NCI-H748 (cell line): Measurements from ENCODE around the gene GPR153.

Experiments used
- DNase-seq: peaks from one replicate; lab custom pipeline; 2025; ENCODE audit not compliant: unreplicated experiment; lab: John Stamatoyannopoulos, UW

Gene GPR153

DNA sequence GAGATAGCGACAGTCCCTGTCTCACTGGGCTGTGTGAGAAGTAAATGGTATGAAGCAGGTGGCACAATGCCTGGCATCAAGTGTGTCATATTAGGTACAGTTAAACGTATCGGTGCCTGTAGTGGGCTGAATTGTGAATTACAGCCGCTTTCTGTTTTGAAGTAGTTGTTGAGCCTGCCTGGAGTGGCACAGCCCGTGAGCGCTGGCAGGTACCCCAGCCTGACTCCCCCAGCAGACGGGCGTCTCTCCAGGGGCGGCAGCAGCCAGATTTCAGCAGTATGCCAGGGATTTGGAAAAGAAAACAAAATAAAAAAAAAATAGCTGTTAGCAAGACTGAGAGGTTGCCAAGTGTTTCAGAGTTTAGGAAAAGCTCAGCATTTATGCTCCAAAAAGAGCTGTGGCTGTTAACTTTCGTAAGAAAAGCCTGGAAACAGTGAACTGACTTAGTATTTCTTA, 26.6 kb upstream of the GPR153 start:
- DNase-seq = no peak

DNA sequence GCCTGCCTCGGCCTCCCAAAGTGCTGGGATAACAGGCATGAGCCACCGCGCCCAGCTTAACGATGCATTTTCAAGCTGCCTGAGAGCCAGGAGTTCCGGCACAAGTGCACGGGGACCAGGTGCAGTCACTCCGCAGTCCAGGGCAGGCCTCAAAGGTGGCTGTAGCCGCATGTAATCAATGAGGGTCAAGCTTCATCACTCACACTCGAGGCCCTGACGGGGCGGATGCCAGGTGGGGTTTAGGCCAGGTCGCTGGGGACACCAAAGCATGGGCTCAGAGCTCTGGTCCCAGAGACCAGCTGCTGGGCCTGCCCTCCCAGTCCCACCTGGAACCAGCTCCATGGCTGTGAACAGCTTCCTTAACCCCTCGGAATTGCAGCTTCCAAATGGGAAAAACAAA, 26.1 kb upstream of the GPR153 start:
- DNase-seq = no peak

DNA sequence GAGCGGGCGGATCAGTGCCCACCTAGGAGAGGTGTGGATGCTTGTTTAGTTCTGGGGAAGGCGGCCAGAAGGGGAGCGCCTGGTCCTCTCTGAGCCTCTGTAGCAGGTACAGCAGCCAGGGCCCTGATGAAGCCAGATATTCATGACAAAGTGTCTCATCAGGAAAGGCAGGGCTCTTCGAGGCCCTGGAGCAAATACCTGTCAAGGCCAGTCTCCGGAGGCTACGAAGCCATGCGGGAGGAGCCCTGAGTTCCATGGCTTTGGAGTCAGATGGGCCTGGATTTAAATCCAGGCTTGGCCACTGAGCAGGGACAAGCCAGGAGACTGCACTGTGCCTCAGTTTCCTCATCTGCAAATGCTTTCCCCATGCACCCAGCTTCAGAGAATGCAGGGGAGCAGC, 25.4 kb upstream of the GPR153 start:
- no peak for DNase-seq

DNA sequence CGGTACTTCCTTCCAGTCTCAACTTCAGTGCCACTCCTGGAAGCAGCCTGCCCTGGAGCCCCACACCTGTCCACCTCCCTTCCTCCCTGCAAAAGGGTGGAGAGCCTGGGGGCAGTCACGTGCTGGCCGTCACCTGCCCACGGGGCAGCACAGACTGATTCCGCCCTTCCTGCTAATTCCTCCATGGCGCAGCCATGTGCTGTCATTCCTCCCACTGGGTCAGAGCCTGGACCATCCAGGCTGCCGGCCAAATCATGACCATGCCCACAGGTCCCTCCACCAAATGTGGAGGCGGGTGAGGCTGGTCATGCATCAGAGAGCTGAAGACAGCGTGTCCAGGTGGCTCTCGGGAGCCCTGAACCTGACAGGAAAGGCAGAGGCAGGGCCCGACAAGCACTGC, 24.4 kb upstream of the GPR153 start:
- no peak for DNase-seq

DNA sequence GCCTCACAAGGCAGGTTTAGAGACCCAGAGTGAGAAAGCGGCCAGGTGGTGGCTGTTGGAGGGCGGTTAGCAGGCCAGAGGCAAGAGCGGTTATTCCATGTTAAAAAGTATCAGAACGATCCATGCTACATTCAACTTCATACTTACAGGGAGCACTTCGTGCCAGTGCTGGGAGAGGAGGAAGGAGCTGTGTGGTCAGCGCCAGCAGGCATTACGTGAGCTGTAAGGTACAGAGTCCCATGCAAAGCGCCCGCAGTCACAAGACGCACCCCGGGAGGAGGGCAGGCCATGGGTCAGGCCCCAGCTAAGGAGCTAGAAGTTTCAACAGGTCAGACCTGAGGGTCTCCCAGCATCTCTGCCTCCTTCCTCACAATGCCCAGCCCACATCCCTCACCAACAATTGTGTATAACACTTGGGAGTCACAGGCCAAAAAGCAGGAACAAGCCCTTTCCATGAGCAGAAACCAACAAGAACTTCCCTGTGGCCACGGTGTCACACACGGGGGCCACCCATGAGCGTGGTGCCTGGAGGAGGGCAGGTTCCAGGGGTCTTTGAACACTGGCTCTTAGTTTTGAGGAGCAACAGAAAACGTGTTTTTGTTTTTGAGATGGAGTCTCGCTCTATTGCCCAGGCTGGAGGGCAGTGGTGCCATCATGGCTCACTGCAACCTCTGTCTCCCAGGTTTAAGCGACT, 21.8 kb upstream of the GPR153 start:
- DNase-seq = no peak

DNA sequence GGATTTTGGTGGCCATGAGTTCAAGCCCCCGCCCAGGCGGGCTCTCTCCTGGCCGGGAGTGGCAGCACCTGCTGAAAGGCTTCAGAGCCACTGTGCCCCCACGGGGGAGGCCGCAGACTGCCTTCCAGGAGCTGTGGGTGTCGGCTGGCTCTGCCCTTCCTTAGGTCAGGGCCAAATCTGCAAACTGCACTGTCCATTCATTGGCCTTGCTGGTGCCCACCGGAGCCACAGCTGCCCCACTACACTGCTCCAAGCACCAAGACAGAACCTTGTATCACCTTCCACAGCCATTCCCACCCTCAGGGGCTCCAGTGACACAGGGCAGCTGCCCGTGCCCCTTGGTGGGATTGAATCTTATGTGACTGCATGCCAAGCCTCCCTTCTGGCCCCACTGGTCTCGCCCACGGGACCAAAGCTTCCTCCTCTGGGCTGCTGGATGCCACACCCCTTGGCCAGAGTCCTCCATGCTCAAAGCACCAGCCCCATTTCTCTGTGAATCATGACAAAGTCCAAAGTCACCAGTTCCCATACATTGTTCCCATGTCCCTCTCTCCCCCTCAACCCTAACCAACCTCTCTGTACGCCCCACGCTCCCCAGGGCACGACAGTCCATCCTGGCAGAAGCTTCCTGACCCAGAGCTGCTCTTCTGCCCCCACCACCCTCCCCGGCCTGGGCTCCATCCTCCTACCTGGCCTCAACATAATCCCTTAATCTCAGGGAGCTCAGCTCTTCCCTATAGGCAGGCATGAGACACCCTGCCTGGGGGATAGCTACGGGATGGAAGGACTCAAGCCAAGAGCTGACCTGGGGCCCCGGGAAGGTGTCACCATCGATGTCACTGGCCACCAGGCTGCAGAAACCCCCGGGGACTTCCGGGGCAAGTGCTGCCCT, 20.9 kb upstream of the GPR153 start:
- DNase-seq = no peak

DNA sequence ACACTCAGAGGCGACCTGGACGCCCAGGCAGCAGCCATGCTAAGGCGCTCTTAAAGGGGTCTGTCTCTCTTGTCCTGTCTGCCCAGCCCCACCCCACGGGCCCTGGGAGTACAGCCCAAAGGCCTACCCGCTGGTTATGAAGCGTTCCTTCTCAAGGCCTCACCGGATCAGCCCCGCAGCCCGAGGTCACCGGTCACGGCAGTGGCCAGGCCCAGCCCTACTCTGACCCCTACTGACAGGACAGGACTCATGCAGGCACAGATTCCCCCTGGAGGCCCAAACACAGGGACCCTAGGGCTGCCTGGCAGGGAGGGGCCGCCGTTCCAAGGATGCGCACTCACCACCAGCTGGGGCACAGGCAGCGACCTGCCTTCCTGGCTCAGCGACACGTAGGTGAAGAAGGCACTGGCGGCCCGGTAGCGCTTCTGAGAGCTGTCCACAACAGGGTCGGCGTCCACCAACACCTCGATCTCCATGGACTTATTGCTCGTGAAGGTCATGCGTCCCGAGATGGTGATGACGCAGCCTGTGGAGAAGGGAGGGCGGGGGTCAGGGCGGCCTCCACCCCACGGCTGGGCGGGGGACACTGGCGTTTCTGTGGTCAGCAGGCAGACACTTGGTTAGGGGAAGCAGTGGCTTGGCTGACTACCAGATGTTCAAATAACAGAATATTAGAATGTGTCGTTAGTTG, 20.0 kb upstream of the GPR153 start:
- peak; percentile 5 for DNase-seq

DNA sequence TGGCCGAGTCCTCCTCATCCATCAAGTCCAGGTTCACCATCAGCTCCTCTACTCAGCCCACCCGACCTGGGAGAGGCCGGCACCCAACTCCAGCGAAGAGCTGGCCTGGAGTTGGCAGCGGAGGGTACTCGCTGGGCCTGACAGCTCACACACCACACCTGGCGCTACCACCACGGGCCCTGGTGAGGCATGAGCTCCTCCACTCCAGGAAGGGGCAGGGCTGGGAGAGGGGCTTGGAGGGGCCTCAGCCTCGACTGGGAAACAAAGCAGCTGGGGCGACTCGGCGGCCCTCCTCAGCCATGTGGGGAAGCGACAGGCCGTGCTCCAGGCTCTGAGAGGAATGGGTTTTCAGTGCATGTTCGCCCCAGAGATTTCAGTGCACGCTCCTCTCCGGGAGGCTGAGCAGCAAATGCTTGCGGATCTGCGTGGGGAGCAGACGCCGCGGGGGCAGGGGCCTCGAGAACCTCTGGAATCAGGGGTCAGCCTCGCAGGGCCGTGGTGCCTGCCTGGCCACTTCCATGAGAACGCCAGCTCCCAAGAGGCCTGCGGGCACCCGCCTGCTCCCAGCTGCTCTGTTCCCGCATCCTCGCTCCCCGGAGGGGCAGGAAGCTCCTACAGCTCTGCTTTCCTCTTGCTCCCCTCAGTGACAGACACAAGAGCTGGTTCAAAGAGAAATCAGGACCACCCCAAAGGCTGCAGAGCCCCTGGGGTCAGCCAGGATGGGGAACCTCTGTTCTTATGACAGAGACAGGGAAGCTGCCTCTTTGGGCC, 18.9 kb upstream of the GPR153 start:
- no peak for DNase-seq

DNA sequence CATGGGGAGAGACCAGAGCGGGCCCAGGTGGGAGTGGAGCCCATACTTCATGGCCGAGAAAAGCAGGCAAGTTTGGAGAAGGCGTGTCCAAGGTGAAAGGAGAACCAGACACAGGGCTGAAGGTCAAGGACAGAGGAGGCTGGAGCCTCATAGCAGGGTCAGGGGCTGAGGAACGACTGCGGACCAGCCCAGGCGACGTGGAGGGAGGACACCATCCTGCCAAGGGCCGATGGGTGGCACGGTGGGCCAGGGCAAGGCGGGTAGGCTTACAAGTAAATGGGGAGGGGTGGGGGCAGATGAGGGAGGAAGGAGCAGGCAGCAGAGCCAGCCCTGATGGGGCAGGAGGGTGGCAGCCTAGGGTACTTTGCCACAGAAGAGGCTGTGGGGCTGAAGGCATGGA, 18.2 kb upstream of the GPR153 start:
- DNase-seq = no peak

DNA sequence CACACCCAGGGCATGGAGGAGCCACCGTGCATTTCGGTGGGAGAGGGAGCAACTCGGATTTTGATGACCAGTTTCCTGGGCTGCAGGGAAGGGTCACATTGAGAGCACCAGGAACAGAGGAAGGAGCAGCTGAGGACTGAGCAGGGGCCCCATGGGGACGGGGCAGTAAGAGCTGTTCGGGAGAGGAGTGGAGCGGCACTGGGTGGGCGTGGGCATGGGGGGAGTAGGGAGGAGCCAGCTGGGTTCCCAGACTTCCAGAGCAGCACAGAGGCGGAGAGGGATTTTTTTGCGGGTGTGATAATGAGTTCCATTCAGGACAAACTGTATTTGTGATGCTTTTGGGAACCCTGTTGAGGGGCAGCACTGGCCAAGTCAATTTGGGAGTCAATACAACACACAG, 17.4 kb upstream of the GPR153 start:
- DNase-seq = no peak

DNA sequence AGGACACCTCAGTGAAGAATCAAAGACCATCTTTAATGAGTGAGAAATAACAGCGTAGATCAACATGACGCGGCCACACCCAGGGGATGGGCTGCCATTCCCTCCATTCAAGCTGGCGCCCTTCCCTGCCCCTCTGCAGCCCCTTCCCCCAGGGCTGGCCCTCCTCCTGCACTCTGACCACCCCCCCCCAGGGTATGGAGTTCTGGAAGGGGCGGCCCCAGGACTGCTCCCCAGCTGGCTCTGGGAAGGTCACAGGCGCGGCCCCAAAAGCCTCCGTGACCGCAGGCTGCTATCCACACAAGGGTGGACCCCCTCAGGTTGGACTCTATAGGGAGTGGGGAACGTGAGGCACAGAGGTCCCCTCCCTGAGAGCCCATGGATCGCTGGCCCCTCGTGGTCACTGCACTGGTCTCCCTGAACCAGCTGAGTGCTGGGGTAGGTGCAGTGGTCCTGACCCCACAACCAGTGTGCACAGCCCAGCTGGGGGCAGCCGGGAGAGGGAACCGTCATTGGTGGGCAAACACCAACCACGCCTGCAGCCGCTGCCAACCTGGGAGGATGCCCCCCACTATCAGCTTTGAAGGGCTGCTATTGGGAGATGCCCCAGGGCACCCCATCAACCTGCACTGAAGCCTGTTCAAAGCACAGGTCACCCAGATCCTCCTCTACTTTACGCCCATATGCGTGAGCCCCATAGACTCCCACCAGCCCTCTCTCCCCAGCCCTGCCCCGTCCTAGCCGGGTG, 16.1 kb upstream of the GPR153 start:
- DNase-seq = no peak

DNA sequence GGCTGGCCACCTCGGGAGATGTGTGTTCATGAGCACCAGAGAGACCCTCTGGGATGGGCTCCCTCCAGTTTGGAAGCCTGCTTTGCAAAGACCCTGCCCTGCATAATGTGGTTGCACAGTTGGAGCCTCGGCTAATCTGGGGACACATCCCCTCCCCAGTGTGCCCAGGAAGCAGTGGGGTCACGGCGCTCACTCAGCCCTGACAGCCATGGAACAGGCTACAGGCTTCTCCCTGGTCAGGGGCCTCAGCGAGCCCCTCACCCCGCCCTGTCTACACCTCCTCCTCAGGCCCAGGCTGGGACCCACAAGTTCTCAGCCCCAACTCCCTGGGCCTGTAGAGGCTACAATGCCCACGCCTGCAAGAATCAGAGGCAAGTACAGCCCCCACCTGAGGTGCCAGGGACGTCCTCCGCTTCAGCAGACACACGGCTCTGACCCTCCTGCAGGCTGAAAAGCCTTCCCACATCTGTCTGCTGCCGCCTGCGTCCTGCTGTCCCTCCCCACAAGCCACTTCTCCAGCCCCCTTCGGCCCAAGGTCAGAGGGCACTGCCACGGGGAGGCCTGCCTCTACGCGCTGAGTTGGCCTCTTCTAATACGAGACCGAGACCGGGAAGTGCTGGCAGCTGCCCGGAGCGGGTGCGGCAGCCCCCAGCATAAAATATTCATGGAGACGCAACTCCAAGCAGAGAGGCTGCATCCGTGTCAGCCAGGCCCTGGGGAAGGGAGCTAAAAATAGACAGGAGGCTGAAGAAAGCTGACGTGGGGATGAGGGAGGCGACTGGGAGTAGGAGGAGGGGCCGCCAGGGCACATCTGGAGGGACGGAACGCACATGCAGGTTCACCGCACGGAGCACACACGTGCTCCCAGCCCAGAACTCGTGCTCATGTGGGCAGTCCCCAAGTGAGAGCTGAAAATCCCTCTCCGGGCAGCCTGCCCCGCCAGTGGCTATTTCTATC, 15.2 kb upstream of the GPR153 start:
- peak; percentile 62 for DNase-seq

DNA sequence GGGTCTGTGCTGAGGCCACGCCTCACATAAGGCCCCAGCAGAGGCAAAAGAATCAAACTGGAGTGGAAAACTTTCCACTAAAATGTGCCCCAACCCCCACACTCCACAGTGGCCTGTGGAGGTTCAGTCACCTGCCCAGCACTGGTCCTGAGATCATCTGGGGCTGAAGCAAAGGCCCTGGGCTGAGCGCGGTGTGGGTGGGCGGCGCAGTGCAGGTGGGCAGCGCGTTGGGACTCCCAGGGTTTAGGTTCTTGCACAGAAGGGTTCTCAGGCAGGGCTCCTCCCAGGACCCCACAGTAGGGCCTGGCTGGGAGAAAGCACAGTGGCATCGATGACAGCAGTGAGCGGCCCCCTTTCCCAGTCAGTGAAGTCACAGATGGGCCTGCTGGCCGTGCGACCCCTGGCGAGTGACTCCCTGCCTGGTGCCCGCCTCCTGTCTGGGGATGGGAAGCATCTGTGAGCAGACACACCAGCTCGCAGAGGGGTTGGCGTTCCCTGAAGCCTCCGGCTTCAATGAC, 13.8 kb upstream of the GPR153 start:
- no peak for DNase-seq

DNA sequence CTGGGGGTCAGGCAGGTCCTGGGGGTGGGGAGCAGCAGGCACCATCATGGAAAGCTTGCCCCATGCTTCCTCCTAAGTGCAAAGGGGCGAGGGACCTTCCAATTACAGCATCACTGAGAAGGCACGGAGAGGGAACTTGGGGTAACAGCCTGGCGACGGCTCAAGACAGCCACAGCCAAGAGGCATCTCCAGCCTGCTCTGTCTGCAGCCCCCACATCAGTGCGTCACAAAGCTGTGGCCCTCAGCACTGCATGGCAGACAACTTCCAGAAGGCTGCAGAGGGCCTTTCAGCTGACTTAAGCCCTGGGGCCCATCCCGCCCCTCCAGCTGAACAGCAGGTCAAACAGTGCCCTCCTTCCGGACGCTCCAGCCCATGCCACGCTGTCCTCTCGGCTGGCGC, 13.2 kb upstream of the GPR153 start:
- DNase-seq = no peak

DNA sequence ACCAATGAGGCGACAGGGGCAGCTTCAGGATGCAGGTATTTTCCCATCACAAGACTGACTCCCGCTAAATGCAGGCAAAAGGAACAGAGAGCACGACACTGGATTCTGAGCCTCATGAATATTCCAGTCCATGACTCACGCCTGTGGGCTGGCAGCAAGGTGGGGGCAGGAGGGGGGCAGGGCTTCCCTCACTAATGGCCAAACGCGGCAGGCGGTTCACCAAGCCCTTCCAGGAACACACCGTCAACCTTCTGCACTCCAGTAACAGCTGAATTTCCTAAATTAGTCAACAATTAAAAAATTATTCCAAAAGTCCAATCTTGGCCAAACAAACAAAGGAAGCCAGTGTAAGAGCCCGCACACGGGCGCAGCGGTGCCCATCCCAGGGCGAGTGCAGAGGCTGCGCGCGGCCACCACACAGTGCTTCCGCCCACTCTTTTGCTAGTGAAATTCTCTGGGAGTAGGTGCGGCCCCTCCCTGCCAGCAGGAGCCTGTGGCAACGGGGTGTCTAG, 12.5 kb upstream of the GPR153 start:
- peak; percentile 25 for DNase-seq

DNA sequence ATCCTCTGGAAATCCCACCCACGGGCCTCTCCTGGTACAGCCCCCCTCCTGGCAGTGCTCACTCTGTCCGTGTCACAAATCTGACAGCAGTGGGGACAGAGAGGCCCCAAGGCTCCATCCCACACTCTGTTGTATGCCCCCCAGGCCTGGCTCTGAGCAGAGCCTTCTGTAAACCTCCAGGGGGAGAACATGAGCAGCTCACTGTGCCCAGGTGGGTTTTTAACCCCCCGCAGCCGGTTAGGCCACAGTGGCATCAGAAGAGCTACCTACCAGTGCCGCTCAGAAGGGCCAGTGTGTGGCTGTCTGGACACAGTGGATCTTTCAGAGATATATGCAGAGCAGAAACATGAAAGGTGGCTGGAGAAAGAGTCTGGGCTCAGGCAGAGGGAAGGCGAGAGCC, 12.0 kb upstream of the GPR153 start:
- no peak for DNase-seq

DNA sequence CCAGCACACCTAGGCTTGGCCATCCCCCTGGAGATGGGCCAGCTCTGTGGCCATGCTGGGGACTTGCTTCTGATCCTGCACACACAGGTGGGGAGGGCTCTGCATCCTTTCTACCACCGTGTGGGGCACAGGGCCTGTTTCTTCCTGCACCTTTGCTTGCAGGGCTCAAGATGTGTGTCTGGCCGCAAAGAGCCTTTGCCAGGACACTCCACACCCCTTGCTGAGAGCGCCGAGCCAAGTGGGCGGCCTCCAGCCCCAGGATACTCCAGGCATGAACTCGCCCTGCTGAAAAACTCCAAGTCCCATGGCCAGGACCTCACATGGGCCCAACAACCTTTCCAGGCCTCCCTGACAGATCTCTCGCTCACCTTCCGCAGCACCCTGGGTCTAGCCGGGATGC, 11.6 kb upstream of the GPR153 start:
- no peak for DNase-seq

DNA sequence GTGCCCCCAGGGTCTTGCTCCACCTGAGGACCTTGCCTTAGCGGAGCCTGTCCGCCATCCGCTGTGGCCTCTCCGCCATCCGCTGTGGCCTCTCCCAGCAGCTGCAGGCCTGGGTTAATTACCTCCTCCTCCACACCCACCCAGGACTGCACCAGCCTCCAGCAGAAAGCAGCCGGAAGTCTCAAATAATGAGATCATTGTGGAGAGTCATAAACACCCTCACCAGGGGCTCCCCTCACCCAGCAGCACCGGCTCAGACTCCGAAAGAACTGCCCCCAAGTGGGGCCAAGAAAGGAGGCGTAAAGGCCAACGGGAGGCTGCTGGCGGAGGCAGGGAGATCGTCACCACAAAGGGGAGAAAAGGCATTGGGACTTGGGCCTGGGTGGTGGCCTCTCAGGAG, 10.7 kb upstream of the GPR153 start:
- DNase-seq = peak; percentile 82

DNA sequence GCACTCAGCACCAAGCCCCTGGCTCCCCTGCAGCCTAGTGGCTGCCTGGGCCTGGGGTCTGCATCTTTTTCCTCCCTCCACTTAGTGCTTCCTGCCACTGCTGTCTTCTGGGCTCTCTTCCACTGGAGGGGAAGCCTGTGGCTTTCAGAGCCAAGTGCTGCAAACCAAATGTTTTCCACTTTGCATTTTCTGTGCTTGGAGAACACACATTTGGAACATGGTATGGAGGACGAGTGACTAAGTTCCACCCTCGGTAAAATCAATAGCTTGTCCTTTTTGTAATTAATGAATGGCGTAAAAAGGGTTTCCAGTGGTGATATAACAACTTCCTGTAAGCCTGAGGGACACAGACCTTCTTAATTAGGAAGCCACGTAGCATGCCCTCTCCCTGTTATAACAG, 10.1 kb upstream of the GPR153 start:
- peak; percentile 52 for DNase-seq
